ENCODE measurements around the gene SLC12A7. TPM values are rescaled to one million over a fixed set of nuclear protein-coding genes. Genes with fewer than 3 reads are reported as not detected.

The SLC12A7 gene
- total RNA-seq, 2 donors from 2014 or later, result 58.9 to 61.6 TPM

DNA sequence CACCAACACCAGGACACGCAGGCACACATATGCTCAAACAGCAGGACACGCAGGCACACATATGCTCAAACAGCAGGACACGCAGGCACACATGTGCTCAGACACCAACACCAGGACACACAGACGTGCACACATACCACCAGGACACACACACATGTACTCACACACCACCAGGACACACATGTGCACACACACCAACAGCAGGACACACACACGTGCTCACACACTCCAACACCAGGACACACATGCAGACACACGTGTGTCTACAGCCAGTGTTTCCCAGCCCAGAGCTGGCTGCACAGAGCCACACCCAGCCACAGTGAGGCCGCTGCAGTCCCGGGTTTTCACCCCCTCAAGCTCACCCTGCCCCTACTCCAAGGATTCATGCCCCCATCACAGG, 25.0 kb upstream of the SLC12A7 start:
- Histone ChIP-seq H3K36me3 (ENCODE audit: control insufficient read depth, insufficient read depth, low read length) (no peaks in the 10 kb centered on the region), H3K27me3 (ENCODE audit: control insufficient read depth, insufficient read depth, low read length, poor library complexity, severe bottlenecking) (no peaks in the 10 kb centered on the region), H3K9me3 (ENCODE audit: control insufficient read depth, low read length) (no peaks in the 10 kb centered on the region), H3K27ac (ENCODE audit: low read depth, low read length) (no peak overlapping the region), H3K4me1 (ENCODE audit: control insufficient read depth, insufficient read depth, low read length) (no peaks in the 10 kb centered on the region), H3K4me3 (ENCODE audit: low read length) (no peak overlapping the region), H3K9ac (ENCODE audit: extremely low read depth, low read length, poor library complexity, severe bottlenecking) (no peak overlapping the region)
- no peak for DNase-seq
- Mint-ChIP-seq H3K27ac (no peak overlapping the region), H3K27me3 (ENCODE audit: insufficient read depth) (no peaks in the 10 kb centered on the region), H3K36me3 (ENCODE audit: low read depth) (no peaks in the 10 kb centered on the region), H3K4me3 (no peak overlapping the region), H3K9me3 (no peaks in the 10 kb centered on the region), H3K4me1 (peaks cover 6% of the 10 kb centered on the region)
- WGBS, 2 experiments (ENCODE audit: insufficient coverage in 1 of 2, insufficient read length in 1 of 2), result 94 to 96% methylated on average over 5 to 8 of the region's 8 CpGs
- TF ChIP-seq, protein P1, sequence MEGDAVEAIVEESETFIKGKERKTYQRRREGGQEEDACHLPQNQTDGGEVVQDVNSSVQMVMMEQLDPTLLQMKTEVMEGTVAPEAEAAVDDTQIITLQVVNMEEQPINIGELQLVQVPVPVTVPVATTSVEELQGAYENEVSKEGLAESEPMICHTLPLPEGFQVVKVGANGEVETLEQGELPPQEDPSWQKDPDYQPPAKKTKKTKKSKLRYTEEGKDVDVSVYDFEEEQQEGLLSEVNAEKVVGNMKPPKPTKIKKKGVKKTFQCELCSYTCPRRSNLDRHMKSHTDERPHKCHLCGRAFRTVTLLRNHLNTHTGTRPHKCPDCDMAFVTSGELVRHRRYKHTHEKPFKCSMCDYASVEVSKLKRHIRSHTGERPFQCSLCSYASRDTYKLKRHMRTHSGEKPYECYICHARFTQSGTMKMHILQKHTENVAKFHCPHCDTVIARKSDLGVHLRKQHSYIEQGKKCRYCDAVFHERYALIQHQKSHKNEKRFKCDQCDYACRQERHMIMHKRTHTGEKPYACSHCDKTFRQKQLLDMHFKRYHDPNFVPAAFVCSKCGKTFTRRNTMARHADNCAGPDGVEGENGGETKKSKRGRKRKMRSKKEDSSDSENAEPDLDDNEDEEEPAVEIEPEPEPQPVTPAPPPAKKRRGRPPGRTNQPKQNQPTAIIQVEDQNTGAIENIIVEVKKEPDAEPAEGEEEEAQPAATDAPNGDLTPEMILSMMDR (conservative IDR thresholded peaks at IDR 0.05), result no peak

DNA sequence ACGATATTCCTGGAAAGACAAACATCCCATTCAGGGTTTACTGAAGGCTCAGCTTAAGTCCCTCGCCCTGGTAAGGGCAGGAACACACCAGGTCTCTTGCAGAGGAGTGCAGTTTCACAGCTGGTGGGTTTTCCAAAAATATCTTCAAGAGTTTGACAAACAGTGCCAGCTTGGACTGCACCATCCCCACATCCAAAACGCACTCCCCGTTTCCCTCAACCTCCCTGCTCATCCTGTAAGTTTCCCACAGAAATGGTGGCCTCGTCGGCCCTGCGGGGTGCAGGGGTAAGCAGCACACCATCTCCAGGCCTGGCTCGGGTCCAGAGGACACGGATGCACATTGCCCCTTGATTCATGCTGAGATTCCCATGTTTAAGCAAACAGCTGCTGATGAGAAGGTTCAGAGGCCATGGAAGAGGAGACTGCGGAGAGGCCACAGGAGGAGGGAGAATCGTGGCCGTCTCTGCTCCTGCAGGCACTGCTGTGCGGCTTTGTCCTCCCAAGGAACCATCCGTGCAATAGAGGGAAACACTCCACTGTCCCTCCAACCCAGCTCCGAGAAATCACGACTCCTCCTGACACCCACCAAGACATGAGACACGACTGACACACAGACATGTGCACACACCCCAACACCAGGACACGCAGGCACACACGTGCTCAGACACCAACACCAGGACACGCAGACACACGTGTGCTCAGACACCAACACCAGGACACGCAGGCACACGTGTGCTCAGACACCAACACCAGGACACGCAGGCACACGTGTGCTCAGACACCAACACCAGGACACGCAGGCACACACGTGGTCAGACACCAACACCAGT, 24.0 kb upstream of the SLC12A7 start:
- no peak overlapping the region for H3K9ac ChIP-seq (ENCODE audit: extremely low read depth, low read length, poor library complexity, severe bottlenecking)
- H3K4me3 ChIP-seq (ENCODE audit: low read length), result no peak overlapping the region
- no peak overlapping the region for H3K27ac Mint-ChIP-seq
- no peak overlapping the region for H3K4me3 Mint-ChIP-seq
- 92% methylated on average over 17 to 27 of the region's 27 CpGs for WGBS, 2 experiments (ENCODE audit: insufficient coverage in 1 of 2, insufficient read length in 1 of 2)
- no peak for DNase-seq
- H3K27ac ChIP-seq (ENCODE audit: low read depth, low read length), result no peak overlapping the region
- no peaks in the 10 kb centered on the region for H3K4me1 ChIP-seq (ENCODE audit: control insufficient read depth, insufficient read depth, low read length)
- H3K36me3 Mint-ChIP-seq (ENCODE audit: low read depth), result no peaks in the 10 kb centered on the region
- H3K4me1 Mint-ChIP-seq, result peaks cover 3% of the 10 kb centered on the region
- no peaks in the 10 kb centered on the region for H3K27me3 ChIP-seq (ENCODE audit: control insufficient read depth, insufficient read depth, low read length, poor library complexity, severe bottlenecking)
- H3K36me3 ChIP-seq (ENCODE audit: control insufficient read depth, insufficient read depth, low read length), result no peaks in the 10 kb centered on the region
- H3K27me3 Mint-ChIP-seq (ENCODE audit: insufficient read depth), result no peaks in the 10 kb centered on the region
- H3K9me3 Mint-ChIP-seq, result no peaks in the 10 kb centered on the region
- TF ChIP-seq, protein P1 (conservative IDR thresholded peaks at IDR 0.05), result no peak
- H3K9me3 ChIP-seq (ENCODE audit: control insufficient read depth, low read length), result no peaks in the 10 kb centered on the region

DNA sequence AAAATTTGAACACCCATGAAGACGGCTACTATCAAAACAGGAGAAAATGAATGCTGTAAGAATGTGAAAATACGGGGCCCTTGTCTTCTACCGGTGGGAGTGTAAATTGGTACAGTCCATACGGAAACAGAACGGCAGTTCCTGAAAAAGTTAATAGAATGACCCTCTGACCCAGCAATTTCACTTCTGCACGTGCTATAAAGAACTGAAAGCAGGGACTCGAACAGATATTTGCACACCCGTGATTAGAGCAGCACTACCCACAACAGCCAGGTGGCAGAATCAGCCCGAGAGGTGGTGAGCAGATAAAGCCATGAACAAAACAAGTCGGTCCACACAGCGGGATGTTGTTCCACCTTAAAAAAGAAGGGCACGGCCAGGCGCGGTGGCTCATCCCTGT, 22.6 kb upstream of the SLC12A7 start:
- no peaks in the 10 kb centered on the region for H3K36me3 Mint-ChIP-seq (ENCODE audit: low read depth)
- no peak overlapping the region for H3K4me3 Mint-ChIP-seq
- Histone ChIP-seq H3K4me3 (ENCODE audit: low read length) (no peak overlapping the region), H3K36me3 (ENCODE audit: control insufficient read depth, insufficient read depth, low read length) (no peaks in the 10 kb centered on the region), H3K27me3 (ENCODE audit: control insufficient read depth, insufficient read depth, low read length, poor library complexity, severe bottlenecking) (no peaks in the 10 kb centered on the region), H3K4me1 (ENCODE audit: control insufficient read depth, insufficient read depth, low read length) (no peaks in the 10 kb centered on the region), H3K9me3 (ENCODE audit: control insufficient read depth, low read length) (no peaks in the 10 kb centered on the region), H3K9ac (ENCODE audit: extremely low read depth, low read length, poor library complexity, severe bottlenecking) (no peak overlapping the region), H3K27ac (ENCODE audit: low read depth, low read length) (no peak overlapping the region)
- WGBS, 2 experiments (ENCODE audit: insufficient coverage in 1 of 2, insufficient read length in 1 of 2), result 87 to 92% methylated on average over 12 to 14 of the region's 14 CpGs
- H3K9me3 Mint-ChIP-seq, result no peaks in the 10 kb centered on the region
- H3K4me1 Mint-ChIP-seq, result peaks cover 6% of the 10 kb centered on the region
- no peaks in the 10 kb centered on the region for H3K27me3 Mint-ChIP-seq (ENCODE audit: insufficient read depth)
- TF ChIP-seq, protein P1 (conservative IDR thresholded peaks at IDR 0.05), result peak; percentile 64
- DNase-seq, result no peak
- H3K27ac Mint-ChIP-seq, result no peak overlapping the region

Measured in endodermal cell (in vitro differentiated cells).